ENCODE data around the gene BRD1.

DNA sequence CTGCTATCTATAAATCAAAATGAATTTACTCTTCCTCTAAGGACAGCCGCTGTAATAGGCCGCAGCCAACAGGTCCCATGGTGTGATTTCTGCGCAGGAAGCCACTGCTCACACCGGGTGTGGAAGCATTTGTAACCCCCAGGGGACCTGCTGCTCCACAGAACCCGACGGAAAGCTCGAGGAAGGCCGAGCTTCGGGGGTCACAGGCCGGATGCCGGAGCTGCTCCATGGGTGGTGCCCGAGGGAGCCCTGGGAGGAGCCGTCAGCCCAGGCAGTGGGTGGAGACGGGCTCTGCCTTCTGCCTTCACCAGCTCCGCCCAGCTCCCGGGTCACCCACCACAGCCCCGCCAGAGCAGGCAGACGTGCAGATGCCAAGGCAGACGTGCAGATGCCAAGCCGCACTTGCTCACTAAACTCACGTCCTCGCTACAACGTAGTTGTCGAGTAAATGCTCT is 63.5 kb downstream of the BRD1 start:
- TF ChIP-seq, protein P1, sequence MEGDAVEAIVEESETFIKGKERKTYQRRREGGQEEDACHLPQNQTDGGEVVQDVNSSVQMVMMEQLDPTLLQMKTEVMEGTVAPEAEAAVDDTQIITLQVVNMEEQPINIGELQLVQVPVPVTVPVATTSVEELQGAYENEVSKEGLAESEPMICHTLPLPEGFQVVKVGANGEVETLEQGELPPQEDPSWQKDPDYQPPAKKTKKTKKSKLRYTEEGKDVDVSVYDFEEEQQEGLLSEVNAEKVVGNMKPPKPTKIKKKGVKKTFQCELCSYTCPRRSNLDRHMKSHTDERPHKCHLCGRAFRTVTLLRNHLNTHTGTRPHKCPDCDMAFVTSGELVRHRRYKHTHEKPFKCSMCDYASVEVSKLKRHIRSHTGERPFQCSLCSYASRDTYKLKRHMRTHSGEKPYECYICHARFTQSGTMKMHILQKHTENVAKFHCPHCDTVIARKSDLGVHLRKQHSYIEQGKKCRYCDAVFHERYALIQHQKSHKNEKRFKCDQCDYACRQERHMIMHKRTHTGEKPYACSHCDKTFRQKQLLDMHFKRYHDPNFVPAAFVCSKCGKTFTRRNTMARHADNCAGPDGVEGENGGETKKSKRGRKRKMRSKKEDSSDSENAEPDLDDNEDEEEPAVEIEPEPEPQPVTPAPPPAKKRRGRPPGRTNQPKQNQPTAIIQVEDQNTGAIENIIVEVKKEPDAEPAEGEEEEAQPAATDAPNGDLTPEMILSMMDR (IDR thresholded peaks at IDR 0.05), result no peak
- TF ChIP-seq POLR2A (IDR thresholded peaks at IDR 0.05), result no peak

Measured in uterus (tissue), 2 donors.